Heart left ventricle (tissue), 13 donors: ENCODE data around the gene SEC62.

ENCODE experiments used
- POLR2A ChIP-seq, 2 donors: fragments of 450-650 bp; IDR thresholded peaks; one replicate each; pipeline ENCODE4 v1.6.1; 2017; ENCODE audit warnings: antibody characterized with exemption in 2 of 2, mild to moderate bottlenecking in 2 of 2, moderate library complexity in 2 of 2
- TF ChIP-seq, protein P1 (sequence below), 12 donors: fragments of 200-600 bp; sonication (generic) in 4 of 12; IDR thresholded peaks; one replicate each; pipeline versions ENCODE4 v1.5.0 to v1.8.0; 2018 to 2022; ENCODE audit warnings: antibody characterized with exemption in 12 of 12, mild to moderate bottlenecking in 5 of 12
- donor health status: ischemic (EF 13 %, LVEDD 7.1; RV severe dilation, severe dysfunction).
- donor health status: DM: no; HTN: yes; CAD: no.
- donor health status: DM: no; HTN: no; CAD: no.
- donor health status: ischemic (EF 25% LVEDD 6.9; RV normal size, moderate dysfunction).
- donor health status: ischemic (EF 25% LVEDD 5.7; RV mildly dilated, moderate dysfunction).
- donor health status: ischemic (EF 35%, LVEDD 5.7; RV mildly dilated, moderate dysfunction).
- donor health status: nonischemic (EF 11% LVEDD 7.7; RV severe dilation, severe dysfunction).
- donor health status: DM: yes; HTN: yes; CAD: no.
- donor health status: PGD.
- donor health status: ischemic (EF 29% LVEDD 5.4; RV normal size, mild dysfunction).
- donor health status: nonischemic (EF 23%, LVEDD 6.1; RV moderate dilation, normal function).

DNA sequence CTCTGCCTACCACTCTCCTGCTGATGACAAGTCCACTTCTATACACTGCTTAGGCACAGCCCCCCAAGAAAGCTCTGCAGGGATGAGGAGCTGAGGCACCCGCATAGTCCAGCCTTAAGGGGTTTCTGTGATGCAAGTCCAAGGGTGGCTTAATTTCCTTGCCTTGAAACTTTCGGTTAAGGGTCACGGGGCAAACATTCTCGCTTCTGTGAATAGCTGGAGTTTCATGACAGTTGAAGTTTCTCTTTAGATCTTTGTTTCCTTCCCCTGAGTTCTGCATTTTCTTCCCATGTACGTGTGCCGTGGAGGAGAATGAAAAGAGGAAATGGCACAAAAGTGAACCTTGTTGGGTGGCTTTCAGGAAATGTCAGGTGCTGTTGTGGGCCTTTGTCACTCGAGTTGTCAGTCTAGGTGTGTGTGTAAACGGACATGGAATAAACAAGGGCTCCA, 78.2 kb downstream of the SEC62 start:
- TF ChIP-seq, protein P1, sequence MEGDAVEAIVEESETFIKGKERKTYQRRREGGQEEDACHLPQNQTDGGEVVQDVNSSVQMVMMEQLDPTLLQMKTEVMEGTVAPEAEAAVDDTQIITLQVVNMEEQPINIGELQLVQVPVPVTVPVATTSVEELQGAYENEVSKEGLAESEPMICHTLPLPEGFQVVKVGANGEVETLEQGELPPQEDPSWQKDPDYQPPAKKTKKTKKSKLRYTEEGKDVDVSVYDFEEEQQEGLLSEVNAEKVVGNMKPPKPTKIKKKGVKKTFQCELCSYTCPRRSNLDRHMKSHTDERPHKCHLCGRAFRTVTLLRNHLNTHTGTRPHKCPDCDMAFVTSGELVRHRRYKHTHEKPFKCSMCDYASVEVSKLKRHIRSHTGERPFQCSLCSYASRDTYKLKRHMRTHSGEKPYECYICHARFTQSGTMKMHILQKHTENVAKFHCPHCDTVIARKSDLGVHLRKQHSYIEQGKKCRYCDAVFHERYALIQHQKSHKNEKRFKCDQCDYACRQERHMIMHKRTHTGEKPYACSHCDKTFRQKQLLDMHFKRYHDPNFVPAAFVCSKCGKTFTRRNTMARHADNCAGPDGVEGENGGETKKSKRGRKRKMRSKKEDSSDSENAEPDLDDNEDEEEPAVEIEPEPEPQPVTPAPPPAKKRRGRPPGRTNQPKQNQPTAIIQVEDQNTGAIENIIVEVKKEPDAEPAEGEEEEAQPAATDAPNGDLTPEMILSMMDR (IDR thresholded peaks at IDR 0.05) = no peak
- TF ChIP-seq POLR2A (IDR thresholded peaks at IDR 0.05) = no peak
